ENCODE data around the gene PUDP. TPM values are rescaled to one million over a fixed set of nuclear protein-coding genes. Genes with fewer than 3 reads are reported as not detected.
A peak's percentile ranks its signal among the peaks of the same experiment; 100 is the strongest.
"Not testable (repeated sequence)": the region's sequence is repeated elsewhere in the genome, so short reads cannot be mapped to it uniquely, and the experiment has no call there.

Gene PUDP
- total and polyA plus RNA-seq, 3 experiments from 2014 or later = 18.0 to 26.2 (median 23.2) TPM

DNA sequence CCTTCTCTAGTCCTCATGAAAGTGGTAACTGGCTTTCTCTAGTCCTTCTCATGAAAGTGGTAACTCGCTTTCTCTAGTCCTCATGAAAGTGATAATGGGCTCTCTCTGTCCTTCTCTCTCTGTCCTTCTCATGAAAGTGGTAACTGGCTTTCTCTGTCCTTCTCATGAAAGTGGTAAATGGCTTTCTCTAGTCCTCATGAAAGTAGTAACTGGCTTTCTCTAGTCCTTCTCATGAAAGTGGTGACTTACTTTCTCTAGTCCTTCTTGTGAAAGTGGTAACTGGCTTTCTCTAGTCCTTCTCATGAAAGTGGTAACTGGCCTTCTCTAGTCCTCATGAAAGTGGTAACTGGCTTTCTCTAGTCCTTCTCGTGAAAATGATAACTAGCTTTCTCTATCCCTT lies 30.9 kb upstream of the PUDP start:
- H3K4me3 Mint-ChIP-seq; DNase-seq; H3K4me1 Mint-ChIP-seq; H3K27me3 ChIP-seq (ENCODE audit: insufficient read depth, low read length, poor library complexity, severe bottlenecking); H3K4me3 ChIP-seq (ENCODE audit: low read length); H3K36me3 ChIP-seq (ENCODE audit: insufficient read depth, low read length); H3K4me1 ChIP-seq (ENCODE audit: insufficient read depth, low read length); H3K9me3 Mint-ChIP-seq; H3K27ac ChIP-seq (ENCODE audit: low read depth, low read length); H3K27ac Mint-ChIP-seq; H3K27me3 Mint-ChIP-seq; H3K9me3 ChIP-seq (ENCODE audit: low read length); CTCF ChIA-PET; POLR2A ChIA-PET: not testable (repeated sequence)
- H3K36me3 Mint-ChIP-seq = peaks cover 0 to 31% (median 1%) of the 10 kb centered on the region in 3 donors

DNA sequence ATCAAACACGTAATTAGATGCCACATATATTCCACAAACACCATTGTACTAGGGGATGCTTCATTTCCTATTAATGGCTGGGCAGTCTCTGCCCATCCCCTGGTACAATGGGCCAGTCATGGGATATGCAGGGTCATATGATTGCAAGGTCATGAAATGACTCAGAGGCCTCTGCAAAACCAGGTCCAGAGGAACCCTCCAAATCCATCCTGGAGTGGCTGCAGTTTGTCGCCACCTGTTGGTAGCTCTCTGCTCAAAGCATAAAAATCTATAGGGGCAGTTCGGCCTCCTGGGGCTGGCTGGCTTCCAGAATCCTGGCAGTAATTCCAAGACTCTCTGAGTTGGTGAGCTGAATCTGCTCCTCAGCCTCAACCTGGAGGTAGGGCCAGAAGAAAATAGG lies 22.9 kb upstream of the PUDP start:
- POLR2A ChIA-PET = no interaction called here
- H3K36me3 ChIP-seq (ENCODE audit: insufficient read depth, low read length) = no peaks in the 10 kb centered on the region
- no peaks in the 10 kb centered on the region for H3K27me3 Mint-ChIP-seq

DNA sequence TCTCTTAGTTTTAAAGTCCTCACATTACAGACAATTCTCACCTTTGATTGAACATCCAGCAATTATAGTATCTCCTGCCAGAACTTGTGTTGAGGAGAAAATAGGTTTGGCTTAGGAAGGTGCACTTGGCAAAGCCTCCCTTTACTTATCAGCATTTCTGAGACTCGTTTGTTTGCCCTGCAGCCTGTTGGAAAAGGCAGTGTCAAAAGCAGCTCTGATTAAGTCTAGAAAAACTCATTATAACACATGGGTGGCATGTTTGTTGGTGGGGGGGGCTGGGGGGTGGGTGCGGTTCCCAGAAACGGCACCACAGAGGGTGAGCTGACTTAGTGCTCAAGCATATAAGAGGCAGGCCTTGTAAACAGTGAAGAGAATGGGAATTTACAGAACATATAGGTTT lies 21.7 kb upstream of the PUDP start:
- Histone ChIP-seq H3K27me3 (ENCODE audit: insufficient read depth, low read length, poor library complexity, severe bottlenecking) (no peaks in the 10 kb centered on the region), H3K27ac (ENCODE audit: low read depth, low read length) (no peak overlapping the region), H3K9me3 (ENCODE audit: low read length) (no peaks in the 10 kb centered on the region), H3K4me1 (ENCODE audit: insufficient read depth, low read length) (no peaks in the 10 kb centered on the region), H3K4me3 (ENCODE audit: low read length) (no peak overlapping the region), H3K36me3 (ENCODE audit: insufficient read depth, low read length) (no peaks in the 10 kb centered on the region)
- DNase-seq = no peak
- H3K27ac Mint-ChIP-seq = no peak overlapping the region
- no peak overlapping the region for H3K4me3 Mint-ChIP-seq
- ChIA-PET POLR2A (no interaction called here), CTCF (no interaction called here)
- no peaks in the 10 kb centered on the region for H3K4me1 Mint-ChIP-seq
- no peaks in the 10 kb centered on the region for H3K27me3 Mint-ChIP-seq
- H3K36me3 Mint-ChIP-seq = peaks cover 0 to 4% (median 2%) of the 10 kb centered on the region in 3 donors
- no peaks in the 10 kb centered on the region for H3K9me3 Mint-ChIP-seq

More for the DNA sequence above, 22.9 kb upstream of the PUDP start:
- Mint-ChIP-seq H3K36me3 (peaks cover 0 to 5% (median 2%) of the 10 kb centered on the region in 3 donors), H3K9me3 (peaks cover 0 to 1% (median 0%) of the 10 kb centered on the region in 5 donors), H3K4me3 (no peak overlapping the region), H3K4me1 (no peaks in the 10 kb centered on the region), H3K27ac (no peak overlapping the region)
- Histone ChIP-seq H3K4me1 (ENCODE audit: insufficient read depth, low read length) (no peaks in the 10 kb centered on the region), H3K27ac (ENCODE audit: low read depth, low read length) (no peak overlapping the region), H3K9me3 (ENCODE audit: low read length) (no peaks in the 10 kb centered on the region), H3K27me3 (ENCODE audit: insufficient read depth, low read length, poor library complexity, severe bottlenecking) (no peaks in the 10 kb centered on the region), H3K4me3 (ENCODE audit: low read length) (no peak overlapping the region)
- CTCF ChIA-PET = interaction anchor here (0.7 to 0.9 kb wide), 4 partner anchors 10 to 40 kb away, joined by 3 read pairs; no protein-coding TSS in a partner anchor
- peak in 4 of 5 donors; percentile 1 to 47 (median 4) for DNase-seq

DNA sequence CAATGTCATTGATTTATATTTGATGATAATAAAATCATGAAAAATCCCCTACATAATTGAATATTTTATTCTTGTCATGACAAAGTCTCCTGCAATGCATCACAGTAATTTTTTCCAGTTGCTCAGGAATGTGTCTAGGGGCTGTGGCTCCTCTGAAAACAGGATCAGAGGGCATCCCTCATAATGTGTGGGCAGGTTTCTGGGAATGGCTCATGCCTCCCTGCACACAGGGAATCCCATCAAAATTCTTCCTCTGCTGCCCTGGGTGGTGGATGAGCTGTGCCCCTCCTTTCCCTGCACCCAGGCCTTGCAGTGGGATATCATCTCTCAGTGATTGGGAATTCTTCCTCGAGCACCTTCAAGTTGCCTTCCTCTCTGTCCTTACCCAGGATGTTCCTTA lies 20.4 kb upstream of the PUDP start:
- Histone ChIP-seq H3K4me1 (ENCODE audit: insufficient read depth, low read length) (no peaks in the 10 kb centered on the region), H3K36me3 (ENCODE audit: insufficient read depth, low read length) (no peaks in the 10 kb centered on the region), H3K27ac (ENCODE audit: low read depth, low read length) (no peak overlapping the region), H3K9me3 (ENCODE audit: low read length) (no peaks in the 10 kb centered on the region), H3K4me3 (ENCODE audit: low read length) (no peak overlapping the region), H3K27me3 (ENCODE audit: insufficient read depth, low read length, poor library complexity, severe bottlenecking) (no peaks in the 10 kb centered on the region)
- ChIA-PET POLR2A (no interaction called here), CTCF (no interaction called here)
- DNase-seq = no peak
- Mint-ChIP-seq H3K4me3 (no peak overlapping the region), H3K27ac (no peak overlapping the region), H3K4me1 (no peaks in the 10 kb centered on the region), H3K36me3 (peaks cover 0 to 2% (median 0%) of the 10 kb centered on the region in 3 donors), H3K9me3 (no peaks in the 10 kb centered on the region), H3K27me3 (no peaks in the 10 kb centered on the region)

DNA sequence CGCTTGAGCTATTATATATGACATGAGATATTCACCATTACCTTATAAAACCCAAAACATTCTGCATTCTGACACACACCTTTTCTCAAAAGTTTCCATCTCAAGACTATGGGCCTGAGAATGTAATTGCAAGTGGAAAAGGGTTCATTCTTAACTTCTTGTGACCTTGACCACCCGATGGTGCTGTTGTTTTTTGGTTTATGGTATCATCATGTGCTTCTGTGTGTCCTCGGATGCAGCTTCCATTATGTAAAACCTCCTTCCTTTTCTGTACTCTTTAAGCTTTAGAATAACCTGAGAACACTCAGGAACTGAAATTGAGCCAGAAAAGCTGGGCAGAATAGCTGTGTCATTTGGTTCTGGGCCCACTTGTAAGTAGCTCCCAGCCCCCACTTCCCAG lies 16.2 kb upstream of the PUDP start:
- Histone ChIP-seq H3K9me3 (ENCODE audit: low read length) (no peaks in the 10 kb centered on the region), H3K4me1 (ENCODE audit: insufficient read depth, low read length) (no peaks in the 10 kb centered on the region), H3K36me3 (ENCODE audit: insufficient read depth, low read length) (no peaks in the 10 kb centered on the region), H3K4me3 (ENCODE audit: low read length) (no peak overlapping the region), H3K27me3 (ENCODE audit: insufficient read depth, low read length, poor library complexity, severe bottlenecking) (no peaks in the 10 kb centered on the region), H3K27ac (ENCODE audit: low read depth, low read length) (no peak overlapping the region)
- no peak overlapping the region for H3K4me3 Mint-ChIP-seq
- no peak overlapping the region for H3K27ac Mint-ChIP-seq
- ChIA-PET CTCF (no interaction called here), POLR2A (no interaction called here)
- no peaks in the 10 kb centered on the region for H3K36me3 Mint-ChIP-seq
- no peaks in the 10 kb centered on the region for H3K9me3 Mint-ChIP-seq
- no peaks in the 10 kb centered on the region for H3K4me1 Mint-ChIP-seq
- DNase-seq = no peak
- H3K27me3 Mint-ChIP-seq = peaks cover 0 to 2% of the 10 kb centered on the region in 2 donors

DNA sequence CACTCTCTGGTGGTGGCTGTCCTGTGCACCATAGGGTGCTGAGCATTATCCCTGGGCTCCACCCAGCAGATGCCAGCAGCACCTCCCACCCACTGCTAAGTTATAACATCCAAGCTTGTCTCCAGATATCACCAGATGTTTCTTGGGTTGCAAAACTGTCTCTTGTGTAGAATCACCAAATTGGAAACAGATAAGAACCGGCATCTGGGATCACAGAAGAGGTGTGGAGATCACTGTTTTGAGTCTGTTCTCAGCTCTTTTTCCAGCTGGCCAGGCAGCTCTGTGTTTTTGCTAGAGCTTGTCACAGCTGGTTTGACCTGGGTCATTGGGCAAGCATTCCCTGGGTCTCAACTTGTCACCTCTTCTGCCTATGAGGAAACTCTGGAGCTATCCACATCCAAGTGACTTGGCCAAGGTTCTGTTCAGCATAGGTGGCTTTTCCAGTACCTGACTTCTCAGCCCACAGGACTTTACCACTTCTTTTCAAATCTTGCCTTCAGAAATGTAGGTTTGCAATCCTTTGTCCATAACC lies 15.3 kb upstream of the PUDP start:
- POLR2A ChIA-PET = no interaction called here
- no peaks in the 10 kb centered on the region for H3K4me1 ChIP-seq (ENCODE audit: insufficient read depth, low read length)
- H3K36me3 Mint-ChIP-seq = no peaks in the 10 kb centered on the region
- DNase-seq = no peak
- no peak overlapping the region for H3K4me3 Mint-ChIP-seq
- H3K27ac ChIP-seq (ENCODE audit: low read depth, low read length) = no peak overlapping the region
- H3K27ac Mint-ChIP-seq = peak overlapping the region in 1 of 8 donors; percentile 24
- CTCF ChIA-PET = no interaction called here
- no peaks in the 10 kb centered on the region for H3K4me1 Mint-ChIP-seq
- no peak overlapping the region for H3K4me3 ChIP-seq (ENCODE audit: low read length)
- no peaks in the 10 kb centered on the region for H3K9me3 Mint-ChIP-seq
- no peaks in the 10 kb centered on the region for H3K27me3 ChIP-seq (ENCODE audit: insufficient read depth, low read length, poor library complexity, severe bottlenecking)
- no peaks in the 10 kb centered on the region for H3K36me3 ChIP-seq (ENCODE audit: insufficient read depth, low read length)
- no peaks in the 10 kb centered on the region for H3K9me3 ChIP-seq (ENCODE audit: low read length)
- H3K27me3 Mint-ChIP-seq = peaks cover 0 to 2% of the 10 kb centered on the region in 2 donors

DNA sequence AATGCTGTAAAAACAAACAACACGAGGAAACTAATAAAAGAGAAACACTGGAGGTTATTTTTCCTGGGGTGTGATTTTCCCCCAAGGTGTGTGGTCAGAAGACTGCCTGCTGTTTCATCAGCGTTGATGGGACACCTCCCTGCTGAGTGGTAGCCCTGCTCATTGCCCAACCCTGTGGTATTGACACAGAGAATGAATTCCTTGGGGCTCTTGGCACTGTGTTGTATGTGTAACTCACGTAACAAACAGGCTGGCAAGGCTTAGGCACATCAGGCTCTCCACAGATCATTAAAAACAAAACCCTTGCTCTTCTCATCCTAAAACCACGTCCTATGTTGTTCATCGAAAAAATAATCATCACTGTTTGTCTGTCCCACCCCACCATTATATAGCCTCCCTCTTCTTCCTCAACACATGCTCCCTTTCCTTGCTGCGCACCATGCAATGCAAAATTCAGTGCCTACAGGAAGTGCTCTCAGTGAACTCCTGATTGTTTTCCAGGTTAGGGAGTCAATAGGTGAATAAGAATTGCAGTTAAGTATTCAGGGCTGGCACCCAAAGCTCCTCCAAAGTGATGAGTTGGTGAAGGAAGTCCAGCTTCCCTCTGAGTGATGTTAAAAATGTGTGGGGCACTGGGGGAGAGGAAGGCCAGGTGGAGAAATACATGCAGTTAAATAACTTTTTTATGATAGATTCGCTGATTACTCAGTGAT lies 11.4 kb upstream of the PUDP start:
- Histone ChIP-seq H3K27me3 (ENCODE audit: insufficient read depth, low read length, poor library complexity, severe bottlenecking) (no peaks in the 10 kb centered on the region), H3K36me3 (ENCODE audit: insufficient read depth, low read length) (no peaks in the 10 kb centered on the region), H3K4me1 (ENCODE audit: insufficient read depth, low read length) (no peaks in the 10 kb centered on the region), H3K9me3 (ENCODE audit: low read length) (no peaks in the 10 kb centered on the region), H3K27ac (ENCODE audit: low read depth, low read length) (no peak overlapping the region), H3K4me3 (ENCODE audit: low read length) (no peak overlapping the region)
- Mint-ChIP-seq H3K36me3 (peaks cover 0 to 3% (median 3%) of the 10 kb centered on the region in 3 donors), H3K27me3 (peaks cover 0 to 4% of the 10 kb centered on the region in 2 donors), H3K27ac (no peak overlapping the region), H3K4me1 (no peaks in the 10 kb centered on the region), H3K9me3 (no peaks in the 10 kb centered on the region), H3K4me3 (no peak overlapping the region)
- no peak for DNase-seq
- CTCF ChIA-PET = no interaction called here
- POLR2A ChIA-PET = no interaction called here

DNA sequence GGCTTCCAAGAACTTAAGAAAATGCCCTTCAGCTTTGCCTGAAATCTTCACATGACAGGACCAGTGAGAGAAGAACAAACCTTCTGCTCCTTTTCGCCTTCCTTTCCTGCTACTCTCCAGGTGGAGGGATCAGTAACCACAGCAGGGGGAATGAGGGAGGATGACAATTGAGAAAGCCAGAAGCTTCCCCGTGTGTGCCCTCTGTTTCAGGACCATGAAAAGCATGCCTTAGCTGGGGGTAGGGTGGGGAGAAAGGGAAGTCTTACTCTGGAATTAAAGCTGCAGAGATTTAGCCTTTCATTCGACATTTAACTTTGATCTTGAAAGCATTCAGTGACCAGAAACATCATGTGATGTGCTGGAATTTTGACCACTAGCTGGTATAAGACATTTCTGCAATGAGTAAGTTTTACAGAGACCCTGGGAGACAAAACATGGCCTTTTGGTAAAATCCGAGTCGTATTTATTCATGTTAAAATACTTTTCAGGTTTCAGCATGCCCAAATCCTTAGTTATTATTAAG lies 10.6 kb upstream of the PUDP start:
- Histone ChIP-seq H3K9me3 (ENCODE audit: low read length) (no peaks in the 10 kb centered on the region), H3K4me1 (ENCODE audit: insufficient read depth, low read length) (no peaks in the 10 kb centered on the region), H3K27me3 (ENCODE audit: insufficient read depth, low read length, poor library complexity, severe bottlenecking) (no peaks in the 10 kb centered on the region), H3K27ac (ENCODE audit: low read depth, low read length) (no peak overlapping the region), H3K4me3 (ENCODE audit: low read length) (no peak overlapping the region), H3K36me3 (ENCODE audit: insufficient read depth, low read length) (no peaks in the 10 kb centered on the region)
- peaks cover 0 to 3% (median 3%) of the 10 kb centered on the region in 3 donors for H3K36me3 Mint-ChIP-seq
- no peak for DNase-seq
- no peak overlapping the region for H3K27ac Mint-ChIP-seq
- ChIA-PET CTCF (no interaction called here), POLR2A (no interaction called here)
- H3K4me3 Mint-ChIP-seq = no peak overlapping the region
- no peaks in the 10 kb centered on the region for H3K4me1 Mint-ChIP-seq
- no peaks in the 10 kb centered on the region for H3K9me3 Mint-ChIP-seq
- H3K27me3 Mint-ChIP-seq = peaks cover 0 to 4% of the 10 kb centered on the region in 2 donors
